Activated naive CD8-positive, alpha-beta T cell (primary cell): ENCODE measurements around the gene PLA2G2F.
"Not testable (repeated sequence)": the region's sequence is repeated elsewhere in the genome, so short reads cannot be mapped to it uniquely, and the experiment has no call there.

ENCODE experiments used
- H3K27ac Mint-ChIP-seq: one replicate; pipeline ENCODE4 v1.8.0; 2021; ENCODE audit warnings: mixed read lengths
- H3K27me3 Mint-ChIP-seq: one replicate; pipeline ENCODE4 v1.8.0; 2021; ENCODE audit warnings: mixed read lengths
- H3K36me3 Mint-ChIP-seq: one replicate; pipeline ENCODE4 v1.8.0; 2021; ENCODE audit warnings: mixed read lengths
- H3K4me1 Mint-ChIP-seq: one replicate; pipeline ENCODE4 v1.8.0; 2021; ENCODE audit warnings: low read depth, mixed read lengths
- H3K4me3 Mint-ChIP-seq: one replicate; pipeline ENCODE4 v1.8.0; 2021; ENCODE audit warnings: mild to moderate bottlenecking, mixed read lengths
- H3K9me3 Mint-ChIP-seq: one replicate; pipeline ENCODE4 v1.8.0; 2021; ENCODE audit warnings: low read depth, mixed read lengths

PLA2G2F gene

DNA sequence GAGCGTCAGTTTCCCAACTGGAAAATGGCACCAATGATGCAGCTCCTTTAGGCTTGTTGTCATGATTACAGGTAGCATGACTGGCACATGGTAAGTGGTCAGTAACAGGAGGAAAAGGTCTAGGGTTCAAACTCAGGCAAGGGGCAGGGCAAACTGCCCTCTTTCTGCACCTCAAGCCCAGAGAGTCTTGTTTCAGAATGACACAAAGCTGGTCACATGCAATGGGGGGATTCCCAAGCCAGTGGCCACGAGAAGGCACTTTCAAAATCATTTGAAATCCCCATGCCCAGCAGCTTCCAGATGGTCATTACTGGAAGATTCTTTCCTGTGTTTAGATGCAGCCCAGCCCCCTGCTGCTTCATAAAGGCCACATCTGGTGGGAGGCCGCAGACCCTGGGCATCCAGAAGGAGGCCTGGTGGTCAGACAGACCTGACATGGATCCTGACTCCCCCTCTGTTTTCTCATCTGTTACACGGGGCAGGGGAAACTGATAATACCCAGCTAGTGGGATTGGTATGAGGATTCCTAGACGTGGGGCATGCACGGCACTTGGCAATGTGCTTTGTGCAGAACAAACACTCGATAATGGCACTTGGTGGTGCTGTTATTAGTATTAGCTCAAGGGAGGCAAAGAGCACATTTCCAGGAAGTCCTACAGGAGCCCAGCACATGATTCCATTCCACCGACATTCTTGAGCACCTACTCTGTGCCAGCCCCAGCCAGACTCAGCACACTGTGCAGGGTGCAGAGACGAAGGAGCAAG is 12.9 kb upstream of the PLA2G2F start:
- no peaks in the 10 kb centered on the region for H3K4me1 Mint-ChIP-seq
- H3K27ac Mint-ChIP-seq = no peak overlapping the region
- peaks cover 10% of the 10 kb centered on the region for H3K27me3 Mint-ChIP-seq
- H3K4me3 Mint-ChIP-seq = no peak overlapping the region
- no peaks in the 10 kb centered on the region for H3K36me3 Mint-ChIP-seq
- no peaks in the 10 kb centered on the region for H3K9me3 Mint-ChIP-seq

- Mint-ChIP-seq H3K27me3 (peaks cover 6% of the 10 kb centered on the region), H3K4me1 (no peaks in the 10 kb centered on the region), H3K4me3 (no peak overlapping the region), H3K9me3 (no peaks in the 10 kb centered on the region), H3K27ac (no peak overlapping the region), H3K36me3 (no peaks in the 10 kb centered on the region)
Measured at GRCh38 chr1:20126806-20127440, 12.2 kb upstream of the PLA2G2F start.

GRCh38 chr1:20130518-20130917 is 8.6 kb upstream of the PLA2G2F start:
- not testable (repeated sequence) for H3K36me3 Mint-ChIP-seq, H3K27me3 Mint-ChIP-seq, H3K27ac Mint-ChIP-seq, H3K9me3 Mint-ChIP-seq, H3K4me3 Mint-ChIP-seq, H3K4me1 Mint-ChIP-seq

DNA sequence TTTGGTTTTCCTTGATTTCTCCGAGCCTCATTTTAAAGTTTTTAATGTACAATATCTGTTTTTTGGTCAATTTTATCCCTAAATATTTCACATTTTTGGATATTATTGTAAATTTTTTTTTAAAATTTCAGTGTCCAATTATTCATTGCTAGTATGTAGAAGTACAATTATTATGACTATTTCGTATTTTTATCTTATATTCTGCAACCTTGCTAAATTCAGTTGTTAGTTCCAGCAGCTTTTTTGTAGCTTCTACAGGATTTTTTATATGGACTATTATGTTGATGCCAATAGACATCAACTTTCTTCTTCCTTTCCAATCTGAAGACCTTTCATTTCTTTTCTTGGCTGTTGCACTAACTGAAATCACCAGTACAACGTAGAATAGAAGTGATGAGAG is 4.1 kb upstream of the PLA2G2F start:
- peaks cover 12% of the 10 kb centered on the region for H3K27me3 Mint-ChIP-seq
- no peaks in the 10 kb centered on the region for H3K4me1 Mint-ChIP-seq
- no peaks in the 10 kb centered on the region for H3K9me3 Mint-ChIP-seq
- H3K4me3 Mint-ChIP-seq = no peak overlapping the region
- no peaks in the 10 kb centered on the region for H3K36me3 Mint-ChIP-seq
- H3K27ac Mint-ChIP-seq = no peak overlapping the region

GRCh38 chr1:20136249-20136648 is 2.9 kb upstream of the PLA2G2F start:
- H3K9me3 Mint-ChIP-seq = no peaks in the 10 kb centered on the region
- H3K27me3 Mint-ChIP-seq = peaks cover 12% of the 10 kb centered on the region
- no peak overlapping the region for H3K4me3 Mint-ChIP-seq
- H3K27ac Mint-ChIP-seq = no peak overlapping the region
- no peaks in the 10 kb centered on the region for H3K36me3 Mint-ChIP-seq
- H3K4me1 Mint-ChIP-seq = no peaks in the 10 kb centered on the region

- H3K9me3 Mint-ChIP-seq = no peaks in the 10 kb centered on the region
- H3K27me3 Mint-ChIP-seq = peaks cover 10% of the 10 kb centered on the region
- no peak overlapping the region for H3K27ac Mint-ChIP-seq
- no peaks in the 10 kb centered on the region for H3K36me3 Mint-ChIP-seq
- H3K4me1 Mint-ChIP-seq = no peaks in the 10 kb centered on the region
- no peak overlapping the region for H3K4me3 Mint-ChIP-seq
Measured at GRCh38 chr1:20137055-20137454, 2.1 kb upstream of the PLA2G2F start.

DNA sequence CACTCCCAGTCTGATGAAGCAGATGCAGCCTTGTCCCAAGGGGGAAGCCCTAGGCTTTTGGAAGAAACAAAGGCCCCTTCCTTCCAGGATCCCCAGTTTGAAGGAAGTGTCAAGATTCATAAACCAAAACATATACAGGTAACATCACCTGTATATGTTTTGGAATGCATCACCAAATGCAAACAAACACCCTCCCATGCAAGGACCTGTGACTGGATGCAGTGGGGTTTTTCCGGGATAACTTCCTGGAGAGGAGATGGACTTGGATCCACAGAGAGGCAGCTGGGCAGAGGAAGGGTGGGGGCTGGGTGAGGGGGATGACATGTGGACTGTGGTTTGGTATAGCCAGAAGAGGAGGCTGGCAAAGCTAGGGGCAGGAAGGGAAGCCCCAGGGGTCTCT is 1.5 kb upstream of the PLA2G2F start:
- Mint-ChIP-seq H3K27me3 (peaks cover 7% of the 10 kb centered on the region), H3K36me3 (no peaks in the 10 kb centered on the region), H3K9me3 (no peaks in the 10 kb centered on the region), H3K4me1 (no peaks in the 10 kb centered on the region), H3K27ac (no peak overlapping the region), H3K4me3 (no peak overlapping the region)

DNA sequence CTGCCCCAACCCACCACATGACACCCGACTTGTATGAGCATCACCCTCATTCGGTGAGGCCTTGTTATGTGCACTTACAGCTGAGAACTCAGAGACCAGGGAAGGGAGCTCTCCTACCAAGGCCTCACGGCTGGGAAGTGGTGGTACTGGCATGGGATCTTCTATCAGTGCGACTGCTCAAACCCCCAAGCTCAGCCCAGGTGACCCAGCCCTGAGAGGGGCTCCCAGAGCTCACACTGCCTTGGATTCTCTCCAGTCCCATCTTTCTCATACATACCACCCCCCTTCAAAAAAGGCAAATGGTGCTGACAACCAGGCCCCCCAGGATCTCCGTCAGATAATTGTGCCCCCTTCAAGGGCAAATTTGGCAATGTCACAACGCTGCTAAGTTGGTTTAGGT is 777 bp upstream of the PLA2G2F start:
- H3K27me3 Mint-ChIP-seq = peaks cover 6% of the 10 kb centered on the region

DNA sequence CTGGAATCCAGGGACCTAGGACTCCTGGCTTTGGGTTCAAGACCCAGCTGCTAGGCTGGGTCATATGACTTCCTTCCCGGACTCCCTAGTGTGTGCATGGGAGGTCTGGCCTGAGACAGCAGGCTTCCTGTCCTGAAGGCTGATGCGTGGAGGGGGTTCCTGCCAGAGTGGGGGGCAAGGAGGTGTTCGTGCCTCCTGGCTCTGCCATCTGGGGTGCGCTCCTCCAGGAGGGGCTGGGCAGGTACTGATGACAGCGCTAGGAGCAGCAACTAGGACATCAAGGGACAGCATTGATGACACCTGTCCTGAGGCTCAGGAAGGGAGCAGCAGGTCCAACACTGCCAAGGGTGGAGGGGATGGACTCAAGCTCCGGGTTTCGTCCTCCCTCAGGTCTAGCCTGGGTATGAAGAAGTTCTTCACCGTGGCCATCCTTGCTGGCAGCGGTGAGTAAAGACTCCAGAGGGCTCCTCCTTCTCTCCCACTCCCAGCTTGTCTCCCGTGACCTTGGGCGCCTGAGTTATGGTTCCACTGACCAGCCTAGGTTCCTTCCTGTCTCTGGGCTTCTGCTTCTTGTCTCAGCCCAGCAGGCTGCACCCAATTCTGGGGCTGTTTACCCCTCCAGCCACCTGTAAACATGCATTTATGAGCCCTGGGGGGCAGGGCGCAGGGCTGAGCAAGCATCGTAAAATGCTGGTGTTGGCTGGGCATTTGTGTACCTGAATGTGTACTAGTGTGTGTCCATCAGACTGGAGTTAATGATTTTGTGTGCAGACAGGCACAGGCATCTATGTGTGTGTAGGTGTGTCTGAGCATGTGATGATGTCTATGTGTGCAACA is 871 bp downstream of the PLA2G2F start:
- no peaks in the 10 kb centered on the region for H3K9me3 Mint-ChIP-seq
- H3K27me3 Mint-ChIP-seq = peaks cover 2% of the 10 kb centered on the region
- no peaks in the 10 kb centered on the region for H3K36me3 Mint-ChIP-seq
- no peak overlapping the region for H3K27ac Mint-ChIP-seq
- no peaks in the 10 kb centered on the region for H3K4me1 Mint-ChIP-seq
- no peak overlapping the region for H3K4me3 Mint-ChIP-seq

More for the DNA sequence above, 777 bp upstream of the PLA2G2F start:
- H3K4me3 Mint-ChIP-seq = no peak overlapping the region
- no peak overlapping the region for H3K27ac Mint-ChIP-seq
- H3K9me3 Mint-ChIP-seq = no peaks in the 10 kb centered on the region
- H3K4me1 Mint-ChIP-seq = no peaks in the 10 kb centered on the region
- H3K36me3 Mint-ChIP-seq = no peaks in the 10 kb centered on the region

GRCh38 chr1:20141001-20141400 is 1.9 kb downstream of the PLA2G2F start:
- Mint-ChIP-seq H3K36me3 (no peaks in the 10 kb centered on the region), H3K4me1 (no peaks in the 10 kb centered on the region), H3K27ac (no peak overlapping the region), H3K27me3 (peaks cover 2% of the 10 kb centered on the region), H3K9me3 (no peaks in the 10 kb centered on the region), H3K4me3 (no peak overlapping the region)

DNA sequence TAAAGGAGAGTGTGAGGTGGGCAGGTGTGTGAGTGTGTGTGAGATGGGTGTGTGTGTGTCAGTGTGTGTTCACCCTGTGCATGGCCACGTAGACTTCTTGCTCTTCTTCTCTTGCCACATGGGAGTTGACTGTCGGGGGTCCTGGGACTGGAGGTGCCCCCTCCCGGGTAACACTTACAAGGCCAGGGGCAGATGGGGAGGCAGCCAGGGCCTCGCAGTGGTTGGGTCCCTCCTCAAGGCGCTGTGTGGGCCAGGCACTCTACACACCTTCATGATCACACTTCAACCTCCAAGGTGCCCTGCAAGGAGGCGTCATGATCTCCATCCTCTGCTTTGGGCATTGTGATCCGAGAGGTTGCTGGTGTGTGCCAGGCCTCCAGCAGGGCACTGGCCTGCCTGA is 2.3 kb downstream of the PLA2G2F start:
- no peak overlapping the region for H3K27ac Mint-ChIP-seq
- no peak overlapping the region for H3K4me3 Mint-ChIP-seq
- H3K36me3 Mint-ChIP-seq = no peaks in the 10 kb centered on the region
- no peaks in the 10 kb centered on the region for H3K9me3 Mint-ChIP-seq
- H3K4me1 Mint-ChIP-seq = no peaks in the 10 kb centered on the region
- peaks cover 2% of the 10 kb centered on the region for H3K27me3 Mint-ChIP-seq

DNA sequence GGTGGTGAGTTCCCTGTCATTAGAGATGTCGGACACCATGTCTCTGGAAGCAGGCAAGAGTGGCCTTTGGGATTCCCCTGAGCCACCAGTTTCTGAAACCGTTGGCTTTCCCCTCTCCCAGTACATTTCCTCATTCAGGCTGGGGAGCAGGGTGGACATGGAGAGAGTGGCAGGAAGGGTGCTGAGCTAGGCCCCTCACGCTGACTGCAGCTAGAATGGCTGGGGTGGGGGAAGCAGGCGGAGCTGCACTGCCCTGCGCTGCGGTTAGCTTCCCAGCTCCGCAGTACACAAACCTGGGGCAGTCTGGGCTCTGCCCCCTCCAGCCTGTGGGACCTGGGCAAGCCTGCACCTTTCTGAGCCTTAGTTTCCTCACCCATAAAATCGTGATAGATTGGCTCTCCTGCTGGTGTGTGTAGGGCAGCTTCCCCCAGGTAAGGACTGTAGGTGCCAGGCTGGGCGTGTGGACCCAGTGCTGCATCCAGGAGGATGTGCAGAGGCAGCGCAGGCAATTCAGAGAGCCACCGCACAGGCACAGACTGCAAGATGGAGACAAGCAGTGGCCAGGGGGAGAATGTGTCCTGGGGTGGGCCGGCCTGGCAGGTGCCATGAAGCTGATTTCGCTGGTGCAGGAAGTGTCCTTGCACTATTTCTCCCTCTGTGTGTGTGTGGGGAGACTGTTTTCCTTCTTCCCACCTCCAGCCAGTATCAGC is 3.0 kb downstream of the PLA2G2F start:
- no peak overlapping the region for H3K27ac Mint-ChIP-seq
- no peaks in the 10 kb centered on the region for H3K36me3 Mint-ChIP-seq
- H3K4me1 Mint-ChIP-seq = no peaks in the 10 kb centered on the region
- no peaks in the 10 kb centered on the region for H3K9me3 Mint-ChIP-seq
- no peak overlapping the region for H3K4me3 Mint-ChIP-seq
- H3K27me3 Mint-ChIP-seq = peaks cover 2% of the 10 kb centered on the region

GRCh38 chr1:20143318-20143717 is 4.2 kb downstream of the PLA2G2F start:
- H3K4me1 Mint-ChIP-seq = no peaks in the 10 kb centered on the region
- no peaks in the 10 kb centered on the region for H3K36me3 Mint-ChIP-seq
- H3K27ac Mint-ChIP-seq = no peak overlapping the region
- H3K9me3 Mint-ChIP-seq = no peaks in the 10 kb centered on the region
- H3K4me3 Mint-ChIP-seq = no peak overlapping the region
- H3K27me3 Mint-ChIP-seq = peaks cover 2% of the 10 kb centered on the region

- Mint-ChIP-seq H3K36me3 (no peaks in the 10 kb centered on the region), H3K9me3 (no peaks in the 10 kb centered on the region), H3K4me1 (no peaks in the 10 kb centered on the region), H3K4me3 (no peak overlapping the region), H3K27ac (no peak overlapping the region), H3K27me3 (peaks cover under 1% of the 10 kb centered on the region)
Measured at GRCh38 chr1:20143734-20144565, 4.8 kb downstream of the PLA2G2F start.
